HFFc6 (cell line): ENCODE data around the gene PTGR1. TPM values are rescaled to one million over a fixed set of nuclear protein-coding genes. Genes with fewer than 3 reads are reported as not detected.

Experiments used
- DNase-seq: peaks from one replicate; pipeline ENCODE4 v3.0.0-alpha.2; 2018
- H3K27ac Mint-ChIP-seq: 2 replicates; pipeline ENCODE4 v1.8.0; 2020; ENCODE audit warnings: mild to moderate bottlenecking, mixed read lengths
- H3K27me3 Mint-ChIP-seq: 2 replicates; pipeline ENCODE4 v1.8.0; 2021; ENCODE audit warnings: mild to moderate bottlenecking, moderate library complexity, mixed read lengths; ENCODE audit not compliant: insufficient read depth
- H3K36me3 Mint-ChIP-seq: 2 replicates; pipeline ENCODE4 v1.8.0; 2021; ENCODE audit warnings: low read depth, mixed read lengths
- H3K4me1 Mint-ChIP-seq: 2 replicates; pipeline ENCODE4 v1.8.0; 2020; ENCODE audit warnings: low read depth, mixed read lengths
- H3K4me3 Mint-ChIP-seq: 2 replicates; pipeline ENCODE4 v1.8.0; 2020; ENCODE audit warnings: mild to moderate bottlenecking, moderate library complexity, mixed read lengths
- H3K9me3 Mint-ChIP-seq: 2 replicates; pipeline ENCODE4 v1.8.0; 2020; ENCODE audit warnings: mild to moderate bottlenecking, mixed read lengths
- CTCF ChIP-seq: fragments of 200-600 bp; sonication (generic); IDR thresholded peaks from 2 replicates; pipeline ENCODE4 v1.5.0; 2021; ENCODE audit warnings: antibody characterized with exemption, mild to moderate bottlenecking
- total RNA-seq, 6 experiments: library from RNA; stranded (reverse); fragmentation: NEBNext Ultra II Directional; extraction: Animal tissue kit (Norgen Biotek cat#: 25700); gene quantifications; 2 replicates in 1 of 6; 3 replicates in 5 of 6; pipeline ENCODE4 v1.2.3, GENCODE V29; 2021

PTGR1 gene
- total RNA-seq, 6 experiments from 2014 or later: 50.3 to 86.6 (median 82.4) TPM

DNA sequence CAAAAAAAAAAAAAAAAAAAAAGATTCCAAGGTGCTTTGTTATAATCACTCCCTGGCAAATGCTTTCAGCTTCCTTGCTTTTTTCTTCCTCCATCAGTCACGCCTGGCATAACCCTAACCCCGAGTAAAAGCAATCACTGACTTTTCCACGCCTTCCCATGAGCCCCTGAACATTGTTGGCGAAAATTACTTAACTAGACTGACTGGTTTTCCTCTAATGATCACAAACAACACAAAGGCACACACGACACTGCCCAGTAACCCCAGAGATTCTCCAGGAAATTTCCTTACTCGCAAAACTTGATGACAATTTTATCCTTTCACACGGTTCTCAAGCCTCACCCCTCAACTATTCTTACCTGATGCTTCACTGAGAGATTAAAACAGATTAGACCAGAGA, 11.4 kb upstream of the PTGR1 start:
- Mint-ChIP-seq H3K4me1 (peaks cover 3% of the 10 kb centered on the region), H3K27me3 (peaks cover 28% of the 10 kb centered on the region), H3K4me3 (no peak overlapping the region), H3K27ac (no peak overlapping the region), H3K9me3 (no peaks in the 10 kb centered on the region), H3K36me3 (no peaks in the 10 kb centered on the region)
- no peak for DNase-seq
- no peak for TF ChIP-seq CTCF

DNA sequence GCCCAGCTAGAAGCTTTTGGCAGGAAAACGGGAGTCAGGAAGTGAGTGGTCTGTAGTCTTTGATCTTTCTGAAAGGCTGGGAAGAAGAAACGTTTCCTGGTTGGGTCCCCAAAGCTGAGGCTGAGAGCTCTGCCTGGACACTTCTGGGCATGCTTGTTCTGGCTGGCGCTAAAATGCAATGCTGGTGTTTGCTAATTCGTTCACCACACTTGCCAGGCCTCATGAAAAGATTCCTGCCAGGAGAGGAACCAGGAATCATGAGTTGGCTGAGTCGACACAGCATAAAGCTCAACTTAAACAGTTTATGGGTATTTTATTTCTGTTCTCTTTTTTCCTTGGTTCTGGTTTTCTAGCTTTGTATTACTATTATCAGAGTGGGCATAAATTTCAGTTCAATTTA, 10.7 kb upstream of the PTGR1 start:
- Mint-ChIP-seq H3K36me3 (no peaks in the 10 kb centered on the region), H3K4me1 (no peaks in the 10 kb centered on the region), H3K9me3 (no peaks in the 10 kb centered on the region), H3K27me3 (peaks cover 26% of the 10 kb centered on the region), H3K27ac (no peak overlapping the region), H3K4me3 (no peak overlapping the region)
- no peak for DNase-seq
- TF ChIP-seq CTCF: no peak

DNA sequence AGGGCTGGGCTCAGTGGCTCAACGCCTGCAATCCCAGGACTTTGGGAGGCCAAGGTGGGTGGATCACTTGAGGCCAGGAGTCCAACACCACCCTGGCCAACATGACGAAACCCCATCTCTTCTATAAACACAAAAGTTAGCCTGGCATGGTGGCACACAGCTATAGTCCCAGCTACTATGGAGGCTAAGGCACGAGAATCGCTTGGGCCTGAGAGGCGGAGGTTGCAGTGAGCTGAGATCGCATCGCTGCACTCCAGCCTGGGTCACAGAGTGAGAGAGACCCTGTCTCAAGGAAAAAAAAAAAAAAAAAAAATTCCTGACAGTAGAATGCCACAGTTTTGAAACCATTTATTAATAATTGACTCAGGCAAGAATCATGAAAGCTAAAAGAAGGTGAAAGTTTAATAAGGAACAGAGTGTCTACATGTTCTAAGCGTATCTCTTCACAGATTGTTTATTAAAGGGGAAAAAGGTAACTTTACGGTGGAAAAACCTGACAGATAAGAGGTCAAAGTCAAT, 5.7 kb upstream of the PTGR1 start:
- H3K9me3 Mint-ChIP-seq: no peaks in the 10 kb centered on the region
- H3K36me3 Mint-ChIP-seq: no peaks in the 10 kb centered on the region
- H3K4me1 Mint-ChIP-seq: peaks cover 24% of the 10 kb centered on the region
- TF ChIP-seq CTCF: no peak
- no peak for DNase-seq
- no peak overlapping the region for H3K4me3 Mint-ChIP-seq
- H3K27ac Mint-ChIP-seq: no peak overlapping the region
- H3K27me3 Mint-ChIP-seq: peaks cover 5% of the 10 kb centered on the region

GRCh38 chr9:111604054-111604615, 4.7 kb upstream of the PTGR1 start:
- no peak for TF ChIP-seq CTCF
- no peak overlapping the region for H3K27ac Mint-ChIP-seq
- no peaks in the 10 kb centered on the region for H3K36me3 Mint-ChIP-seq
- no peak overlapping the region for H3K4me3 Mint-ChIP-seq
- H3K9me3 Mint-ChIP-seq: no peaks in the 10 kb centered on the region
- H3K27me3 Mint-ChIP-seq: peaks cover 5% of the 10 kb centered on the region
- peaks cover 33% of the 10 kb centered on the region for H3K4me1 Mint-ChIP-seq
- DNase-seq: no peak

DNA sequence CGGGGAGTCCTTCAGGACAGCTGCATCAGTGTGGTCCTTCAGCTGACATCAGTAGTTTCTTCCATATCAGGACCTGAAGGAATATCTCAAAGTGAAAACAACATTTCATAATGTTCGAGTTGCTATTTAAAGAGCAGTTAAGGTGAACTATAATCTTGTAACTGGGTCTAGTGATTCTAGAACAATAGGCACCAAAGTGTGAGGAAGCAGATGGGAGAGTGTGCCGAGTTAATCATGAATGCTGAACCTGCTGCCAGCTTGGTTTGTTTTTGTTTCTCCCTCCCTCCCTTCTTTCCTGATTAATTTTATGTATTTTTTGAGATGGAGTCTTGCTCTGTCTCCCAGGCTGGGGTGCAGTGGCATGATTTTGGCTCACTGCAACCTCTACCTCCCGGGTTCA, 3.6 kb upstream of the PTGR1 start:
- Mint-ChIP-seq H3K4me3 (no peak overlapping the region), H3K36me3 (no peaks in the 10 kb centered on the region), H3K27ac (peak overlapping the region; percentile 42), H3K9me3 (no peaks in the 10 kb centered on the region), H3K27me3 (peaks cover 4% of the 10 kb centered on the region; the same call in 1 of the 2 replicates), H3K4me1 (peaks cover 38% of the 10 kb centered on the region)
- no peak for DNase-seq
- no peak for TF ChIP-seq CTCF
